Fibroblast of pulmonary artery (primary cell): ENCODE measurements around the gene SIRPA.

Experiments
- DNase-seq: peaks from one replicate; pipeline ENCODE4 v3.0.0-alpha.2; 2010; ENCODE audit warnings: low read depth
- H3K4me3 ChIP-seq: replicated peaks from 2 replicates; pipeline ENCODE4 v1.5.1; 2011; ENCODE audit warnings: low read depth, mild to moderate bottlenecking, control low read depth, low read length, moderate library complexity
- TF ChIP-seq, protein P1 (sequence below): IDR thresholded peaks from 2 replicates; pipeline ENCODE4 v1.5.1; 2011; ENCODE audit warnings: mild to moderate bottlenecking, control low read depth, low read length, inconsistent platforms; ENCODE audit errors: missing control alignments

The SIRPA gene

DNA sequence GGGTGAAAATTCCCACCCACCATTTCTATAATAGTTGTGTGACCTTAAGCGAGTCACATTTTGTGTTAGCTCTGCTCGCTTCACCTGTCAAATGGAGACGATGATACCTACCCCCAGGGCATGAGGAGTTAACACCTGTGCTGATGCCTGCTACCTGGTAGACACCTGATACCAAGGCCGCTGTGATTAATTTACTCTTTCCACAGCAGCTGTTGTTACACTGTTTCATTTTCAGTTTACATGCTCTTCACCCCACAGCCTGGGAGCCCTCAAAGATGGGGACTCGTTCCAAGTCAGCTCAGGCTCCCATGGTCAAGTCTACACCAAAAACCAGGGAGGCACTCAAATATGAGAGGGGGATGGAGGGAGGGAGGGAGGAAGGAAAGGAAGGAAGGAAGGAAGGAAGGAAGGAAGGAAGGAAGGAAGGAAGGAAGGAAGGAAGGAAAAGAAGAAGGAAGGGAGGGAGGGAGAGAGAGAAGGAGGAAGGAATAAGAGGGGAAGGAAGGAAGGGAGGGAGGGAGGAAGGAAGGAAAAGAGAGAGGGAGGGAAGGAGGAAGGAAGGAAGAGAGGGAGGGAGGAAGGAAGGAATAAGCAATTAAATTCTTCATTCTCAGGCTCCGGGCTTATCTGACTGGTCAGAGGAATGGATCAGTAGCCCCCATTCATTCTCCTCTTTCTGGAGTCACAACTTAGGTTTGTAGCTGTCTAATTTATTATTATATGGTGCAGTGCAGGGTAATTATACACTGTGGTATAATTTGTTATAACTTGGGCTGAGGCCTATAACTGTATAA lies 57.7 kb downstream of the SIRPA start:
- no peak overlapping the region for H3K4me3 ChIP-seq
- no peak for DNase-seq
- TF ChIP-seq, protein P1, sequence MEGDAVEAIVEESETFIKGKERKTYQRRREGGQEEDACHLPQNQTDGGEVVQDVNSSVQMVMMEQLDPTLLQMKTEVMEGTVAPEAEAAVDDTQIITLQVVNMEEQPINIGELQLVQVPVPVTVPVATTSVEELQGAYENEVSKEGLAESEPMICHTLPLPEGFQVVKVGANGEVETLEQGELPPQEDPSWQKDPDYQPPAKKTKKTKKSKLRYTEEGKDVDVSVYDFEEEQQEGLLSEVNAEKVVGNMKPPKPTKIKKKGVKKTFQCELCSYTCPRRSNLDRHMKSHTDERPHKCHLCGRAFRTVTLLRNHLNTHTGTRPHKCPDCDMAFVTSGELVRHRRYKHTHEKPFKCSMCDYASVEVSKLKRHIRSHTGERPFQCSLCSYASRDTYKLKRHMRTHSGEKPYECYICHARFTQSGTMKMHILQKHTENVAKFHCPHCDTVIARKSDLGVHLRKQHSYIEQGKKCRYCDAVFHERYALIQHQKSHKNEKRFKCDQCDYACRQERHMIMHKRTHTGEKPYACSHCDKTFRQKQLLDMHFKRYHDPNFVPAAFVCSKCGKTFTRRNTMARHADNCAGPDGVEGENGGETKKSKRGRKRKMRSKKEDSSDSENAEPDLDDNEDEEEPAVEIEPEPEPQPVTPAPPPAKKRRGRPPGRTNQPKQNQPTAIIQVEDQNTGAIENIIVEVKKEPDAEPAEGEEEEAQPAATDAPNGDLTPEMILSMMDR: no peak

DNA sequence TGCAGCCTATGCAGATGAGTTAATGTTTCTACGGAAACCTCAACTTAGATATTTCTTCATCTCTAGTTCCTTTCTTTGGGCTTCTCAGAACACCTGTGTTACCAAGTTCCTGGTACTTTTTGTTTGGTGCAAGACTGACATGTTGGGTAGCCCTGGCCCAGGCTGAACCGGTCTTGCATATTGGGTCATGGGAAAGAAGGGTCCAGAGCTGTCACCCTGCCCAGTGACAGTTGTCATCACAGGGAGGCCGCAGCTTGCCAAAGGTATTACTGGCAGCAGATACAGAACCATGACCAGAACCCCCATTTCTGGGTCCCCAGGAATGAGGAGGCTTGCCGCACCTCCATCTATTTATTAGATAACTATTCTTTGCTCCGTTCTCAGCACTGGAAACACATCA lies 58.4 kb downstream of the SIRPA start:
- H3K4me3 ChIP-seq: no peak overlapping the region
- TF ChIP-seq, protein P1: no peak
- no peak for DNase-seq

DNA sequence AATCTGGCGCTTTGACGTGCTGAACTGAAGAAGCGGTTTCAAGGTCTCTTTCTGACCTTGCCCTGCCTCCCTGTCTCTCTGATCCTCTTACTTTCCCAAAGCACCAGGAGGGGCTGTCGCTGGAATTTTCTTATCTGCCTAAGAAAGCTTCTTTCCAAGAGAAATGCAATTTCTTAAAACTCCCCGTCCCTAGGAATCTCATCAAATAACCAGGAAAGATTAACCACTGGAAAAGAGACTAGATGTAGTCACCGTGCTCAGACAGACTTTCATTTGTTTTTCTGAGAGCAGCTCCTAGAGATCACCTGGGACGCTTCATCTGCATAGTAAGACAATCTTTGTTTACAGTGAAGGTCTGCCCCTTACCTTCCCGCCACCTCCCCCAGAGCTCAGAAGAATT lies 60.0 kb downstream of the SIRPA start:
- TF ChIP-seq, protein P1: no peak
- H3K4me3 ChIP-seq: no peak overlapping the region
- DNase-seq: no peak

DNA sequence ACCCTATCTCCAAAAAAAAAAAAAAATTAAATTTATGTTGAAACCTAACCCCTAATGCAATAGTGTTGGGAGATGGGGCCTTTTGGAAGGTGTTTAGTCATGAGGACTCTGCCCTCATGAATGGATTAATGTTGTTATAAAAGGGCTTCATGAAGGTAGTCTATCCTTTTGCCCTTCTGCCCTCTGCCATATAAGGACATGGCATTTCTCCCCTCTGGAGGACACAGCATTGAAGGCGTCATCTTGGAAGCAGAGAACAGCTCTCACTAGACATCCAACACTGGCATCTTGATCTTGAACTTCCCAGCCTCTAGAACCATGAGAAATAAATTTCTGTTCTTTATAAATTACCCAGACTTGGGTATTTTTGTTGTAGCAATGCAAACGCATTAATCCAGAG lies 63.2 kb downstream of the SIRPA start:
- TF ChIP-seq, protein P1: no peak
- no peak overlapping the region for H3K4me3 ChIP-seq
- DNase-seq: no peak

DNA sequence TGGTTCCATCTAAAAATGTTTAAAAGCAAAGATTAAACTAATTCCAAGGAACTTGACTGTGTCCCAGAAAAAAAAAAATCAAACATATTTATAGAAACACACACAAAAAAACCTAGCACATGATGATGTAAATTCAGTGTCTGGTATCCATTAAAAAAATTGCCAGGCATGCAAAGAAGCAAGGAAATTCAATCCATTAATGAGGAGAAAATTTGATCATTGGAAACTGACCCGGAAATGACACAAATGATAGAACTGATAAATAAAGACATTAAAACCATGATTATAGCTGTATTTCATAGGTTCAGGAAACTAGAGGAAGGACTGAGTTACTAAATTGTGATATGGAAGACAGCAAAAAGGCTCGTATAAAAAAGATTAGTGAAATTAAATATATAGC lies 63.9 kb downstream of the SIRPA start:
- H3K4me3 ChIP-seq: no peak overlapping the region
- no peak for DNase-seq
- TF ChIP-seq, protein P1: no peak

DNA sequence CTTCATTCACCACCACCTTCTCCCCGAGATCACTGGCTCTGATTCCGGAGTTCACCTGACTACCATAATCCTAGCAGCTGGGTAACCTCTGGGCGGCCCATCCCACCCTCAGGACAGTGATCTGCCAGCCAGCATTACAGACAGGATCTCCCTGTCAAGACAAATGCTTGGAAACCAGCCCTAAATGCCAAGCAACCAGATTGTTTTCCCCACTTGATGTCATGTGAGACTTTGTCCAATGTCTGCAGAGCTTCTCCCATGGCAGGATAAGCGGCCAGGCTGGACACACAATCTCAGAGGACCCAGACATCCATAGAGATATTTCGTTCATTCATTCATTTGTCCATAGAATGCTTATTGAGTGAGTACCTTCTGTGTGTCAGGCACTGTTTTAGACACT lies 66.2 kb downstream of the SIRPA start:
- H3K4me3 ChIP-seq: no peak overlapping the region
- TF ChIP-seq, protein P1: no peak
- no peak for DNase-seq

DNA sequence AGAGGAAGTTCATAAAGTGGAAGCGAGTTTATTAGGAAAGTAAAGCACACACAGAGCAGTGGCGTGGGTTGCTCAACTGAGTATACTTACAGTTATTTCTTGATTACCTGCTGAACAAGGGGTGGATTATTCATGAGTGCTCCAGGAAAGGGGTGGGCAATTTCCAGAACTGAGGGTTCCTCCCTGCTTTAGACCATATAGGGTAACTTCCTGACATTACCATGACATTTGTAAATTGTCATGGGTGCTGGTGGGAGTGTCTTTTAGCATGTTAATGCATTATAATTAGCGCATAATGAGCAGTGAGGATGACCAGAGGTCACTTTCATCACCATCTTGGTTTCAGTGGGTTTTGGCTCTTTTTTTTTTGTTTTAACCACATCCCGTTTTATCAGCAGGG lies 68.9 kb downstream of the SIRPA start:
- H3K4me3 ChIP-seq: no peak overlapping the region
- TF ChIP-seq, protein P1: no peak
- DNase-seq: no peak
